MG63 (cell line): ENCODE results near the gene PDZD4. TPM values are rescaled to one million over a fixed set of nuclear protein-coding genes. Genes with fewer than 3 reads are reported as not detected.

Experiments
- DNase-seq: peaks from one replicate; pipeline ENCODE4 v3.0.0-alpha.2; 2020
- H3K27me3 ChIP-seq: fragments of 250-450 bp; sonication (Bioruptor Pico); 2 replicates; pipeline ENCODE4 v1.5.1; 2020; ENCODE audit warnings: mild to moderate bottlenecking, moderate library complexity
- H3K36me3 ChIP-seq: fragments of 250-450 bp; sonication (Bioruptor Pico); 2 replicates; pipeline ENCODE4 v1.5.1; 2020; ENCODE audit warnings: mild to moderate bottlenecking, moderate library complexity
- H3K4me3 ChIP-seq: fragments of 250-450 bp; sonication (Bioruptor Pico); 2 replicates; pipeline ENCODE4 v1.5.1; 2020; ENCODE audit warnings: mild to moderate bottlenecking, moderate library complexity
- H3K9me3 ChIP-seq: fragments of 250-450 bp; sonication (Bioruptor Pico); 2 replicates; pipeline ENCODE4 v1.5.1; 2020; ENCODE audit warnings: mild to moderate bottlenecking, moderate library complexity
- total RNA-seq: library from RNA; depleted of rRNA; stranded (reverse); fragments of >200 nt; shearing (Covaris generic); gene quantifications from 2 replicates; pipeline ENCODE4 v1.2.3, GENCODE V29; 2014; ENCODE audit warnings: low replicate concordance; rRNA removed

PDZD4 gene
- total RNA-seq, 1 experiment from 2014 or later = 1.5 TPM

- peak overlapping the region; percentile 48 for H3K4me3 ChIP-seq
- H3K36me3 ChIP-seq = no peaks in the 10 kb centered on the region
- H3K9me3 ChIP-seq = no peaks in the 10 kb centered on the region
- DNase-seq = peak; percentile 19
- H3K27me3 ChIP-seq = no peaks in the 10 kb centered on the region
Measured at GRCh38 chrX:153765138-153766079, 64.9 kb downstream of the PDZD4 start.

GRCh38 chrX:153764786-153765137 lies 65.6 kb downstream of the PDZD4 start:
- Histone ChIP-seq H3K4me3 (no peak overlapping the region; the same call in none of the 2 replicates), H3K9me3 (no peaks in the 10 kb centered on the region), H3K27me3 (no peaks in the 10 kb centered on the region), H3K36me3 (no peaks in the 10 kb centered on the region)
- no peak for DNase-seq

GRCh38 chrX:153763989-153764755 lies 66.2 kb downstream of the PDZD4 start, which contains the start of gene PLXNB3:
TSS of gene PLXNB3 (plus strand) at chrX:153764249. CDS start at chrX:153765536, 1,287 bp downstream.
- DNase-seq = peak; percentile 84
- Histone ChIP-seq H3K4me3 (peak within 1 kb of the TSS; percentile 48), H3K9me3 (no peaks in the 10 kb centered on the region), H3K36me3 (no peaks in the 10 kb centered on the region), H3K27me3 (no peaks in the 10 kb centered on the region)

GRCh38 chrX:153763298-153763932 lies 66.9 kb downstream of the PDZD4 start:
- DNase-seq = no peak
- Histone ChIP-seq H3K9me3 (no peaks in the 10 kb centered on the region), H3K36me3 (no peaks in the 10 kb centered on the region)

GRCh38 chrX:153762626-153763173 lies 67.6 kb downstream of the PDZD4 start:
- Histone ChIP-seq H3K36me3 (no peaks in the 10 kb centered on the region), H3K9me3 (no peaks in the 10 kb centered on the region), H3K4me3 (no peak overlapping the region), H3K27me3 (no peaks in the 10 kb centered on the region)
- no peak for DNase-seq

More at GRCh38 chrX:153763298-153763932, 66.9 kb downstream of the PDZD4 start:
- Histone ChIP-seq H3K27me3 (no peaks in the 10 kb centered on the region), H3K4me3 (no peak overlapping the region)

- Histone ChIP-seq H3K9me3 (no peaks in the 10 kb centered on the region), H3K4me3 (no peak overlapping the region), H3K36me3 (no peaks in the 10 kb centered on the region), H3K27me3 (no peaks in the 10 kb centered on the region)
- DNase-seq = no peak
Measured at GRCh38 chrX:153761863-153762262, 68.5 kb downstream of the PDZD4 start.

- no peaks in the 10 kb centered on the region; the same call in 1 of the 2 replicates for H3K36me3 ChIP-seq
- no peaks in the 10 kb centered on the region for H3K27me3 ChIP-seq
- DNase-seq = no peak
- no peaks in the 10 kb centered on the region for H3K9me3 ChIP-seq
- H3K4me3 ChIP-seq = no peak overlapping the region
Measured at GRCh38 chrX:153755136-153755535, 75.2 kb downstream of the PDZD4 start.

Other genes starting within 250 kb of the PDZD4 start
- 47.7 and 73.2 TPM in 2 replicates for gene CCNQ, start 231.4 kb downstream of the PDZD4 start, total RNA-seq
- 7.9 and 8.6 TPM in 2 replicates for gene DUSP9, start 183.3 kb downstream of the PDZD4 start, total RNA-seq
- 0.43 TPM in 1 of 2 replicates, not detected in the other for gene PNCK, start 156.7 kb downstream of the PDZD4 start, total RNA-seq
- 12.8 and 24.8 TPM in 2 replicates for gene SLC6A8, start 142.6 kb downstream of the PDZD4 start, total RNA-seq
- 311 and 346 TPM in 2 replicates for gene BCAP31, start 106.2 kb downstream of the PDZD4 start, total RNA-seq
- 24.3 and 28.8 TPM in 2 replicates for gene ABCD1, start 105.7 kb downstream of the PDZD4 start, total RNA-seq
- 7.5 and 7.6 TPM in 2 replicates for gene PLXNB3, start 66.3 kb downstream of the PDZD4 start, total RNA-seq
- gene SRPK3, start 49.5 kb downstream of the PDZD4 start, total RNA-seq = not detected in 2 replicates
- gene IDH3G, start 36.2 kb downstream of the PDZD4 start, total RNA-seq = 48.7 and 75.2 TPM in 2 replicates
- 227 and 266 TPM in 2 replicates for gene SSR4, start 35.9 kb downstream of the PDZD4 start, total RNA-seq
- 0.30 TPM in 1 of 2 replicates, not detected in the other for gene L1CAM, start 55.6 kb upstream of the PDZD4 start, total RNA-seq
- 0.27 TPM in 1 of 2 replicates, not detected in the other for gene AVPR2, start 74.1 kb upstream of the PDZD4 start, total RNA-seq
- gene ARHGAP4, start 95.7 kb upstream of the PDZD4 start, total RNA-seq = 0.07 and 2.4 TPM in 2 replicates
- gene NAA10, start 104.5 kb upstream of the PDZD4 start, total RNA-seq = 205 and 325 TPM in 2 replicates
- gene RENBP, start 114.1 kb upstream of the PDZD4 start, total RNA-seq = not detected in 2 replicates
- gene HCFC1, start 141.3 kb upstream of the PDZD4 start, total RNA-seq = 7.8 and 12.8 TPM in 2 replicates
- 1.0 and 4.6 TPM in 2 replicates for gene TMEM187, start 142.2 kb upstream of the PDZD4 start, total RNA-seq
- gene IRAK1, start 189.4 kb upstream of the PDZD4 start, total RNA-seq = 208 and 270 TPM in 2 replicates